ENCODE results near the gene DNAJC18.

The DNAJC18 gene

DNA sequence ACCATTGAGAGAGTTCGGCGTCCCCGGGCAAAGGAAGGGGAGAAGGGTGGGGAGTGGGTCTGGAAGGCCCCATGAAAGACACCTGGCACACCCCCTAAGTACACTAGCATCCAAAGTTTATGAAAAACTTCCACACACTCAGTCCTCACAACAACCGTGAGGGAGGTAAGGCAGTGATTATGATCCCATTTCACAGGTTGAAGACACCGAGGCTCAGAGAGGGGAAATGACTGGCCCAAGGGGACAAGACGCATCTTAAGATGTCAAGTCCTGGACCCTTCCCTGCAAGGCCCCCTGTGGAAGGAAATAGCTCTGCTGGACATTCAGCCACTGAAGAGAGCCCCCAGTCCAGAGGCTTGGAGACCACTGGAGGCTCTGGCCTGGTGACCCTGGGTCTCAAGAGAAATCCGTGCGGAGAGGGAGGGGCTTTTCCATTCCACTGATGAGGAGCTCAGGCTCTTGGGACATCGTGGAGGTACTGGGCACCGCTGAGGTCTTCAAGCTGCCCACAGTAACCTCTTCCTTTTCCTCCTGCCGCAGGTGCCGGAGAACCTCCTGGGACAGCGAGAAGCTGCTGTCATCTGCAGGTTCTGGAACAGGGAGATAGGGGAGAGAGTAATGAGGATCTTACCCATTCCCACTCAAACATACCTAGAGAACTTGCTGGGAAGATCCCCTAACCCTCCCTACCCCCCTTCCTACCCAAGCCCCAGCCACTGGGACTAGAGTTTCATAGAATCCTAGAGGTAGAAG lies 36.7 kb upstream of the DNAJC18 start:
- no peak for DNase-seq (ENCODE audit: extremely low read depth, low read depth)
- TF ChIP-seq, protein P1, sequence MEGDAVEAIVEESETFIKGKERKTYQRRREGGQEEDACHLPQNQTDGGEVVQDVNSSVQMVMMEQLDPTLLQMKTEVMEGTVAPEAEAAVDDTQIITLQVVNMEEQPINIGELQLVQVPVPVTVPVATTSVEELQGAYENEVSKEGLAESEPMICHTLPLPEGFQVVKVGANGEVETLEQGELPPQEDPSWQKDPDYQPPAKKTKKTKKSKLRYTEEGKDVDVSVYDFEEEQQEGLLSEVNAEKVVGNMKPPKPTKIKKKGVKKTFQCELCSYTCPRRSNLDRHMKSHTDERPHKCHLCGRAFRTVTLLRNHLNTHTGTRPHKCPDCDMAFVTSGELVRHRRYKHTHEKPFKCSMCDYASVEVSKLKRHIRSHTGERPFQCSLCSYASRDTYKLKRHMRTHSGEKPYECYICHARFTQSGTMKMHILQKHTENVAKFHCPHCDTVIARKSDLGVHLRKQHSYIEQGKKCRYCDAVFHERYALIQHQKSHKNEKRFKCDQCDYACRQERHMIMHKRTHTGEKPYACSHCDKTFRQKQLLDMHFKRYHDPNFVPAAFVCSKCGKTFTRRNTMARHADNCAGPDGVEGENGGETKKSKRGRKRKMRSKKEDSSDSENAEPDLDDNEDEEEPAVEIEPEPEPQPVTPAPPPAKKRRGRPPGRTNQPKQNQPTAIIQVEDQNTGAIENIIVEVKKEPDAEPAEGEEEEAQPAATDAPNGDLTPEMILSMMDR (IDR thresholded peaks at IDR 0.05; ENCODE audit: low read depth, low read length), result no peak

- peak; percentile 68 for DNase-seq (ENCODE audit: extremely low read depth, low read depth)
- TF ChIP-seq, protein P1 (IDR thresholded peaks at IDR 0.05; ENCODE audit: low read depth, low read length), result no peak
Observed at GRCh38 chr5:139474890-139475791, 35.8 kb upstream of the DNAJC18 start.

GRCh38 chr5:139473565-139473964 lies 34.2 kb upstream of the DNAJC18 start:
- DNase-seq (ENCODE audit: extremely low read depth, low read depth), result no peak
- TF ChIP-seq, protein P1 (IDR thresholded peaks at IDR 0.05; ENCODE audit: low read depth, low read length), result no peak; the same call in 1 of the 2 replicates

GRCh38 chr5:139473105-139473504 lies 33.8 kb upstream of the DNAJC18 start:
- DNase-seq (ENCODE audit: extremely low read depth, low read depth), result no peak
- TF ChIP-seq, protein P1 (IDR thresholded peaks at IDR 0.05; ENCODE audit: low read depth, low read length), result no peak

DNA sequence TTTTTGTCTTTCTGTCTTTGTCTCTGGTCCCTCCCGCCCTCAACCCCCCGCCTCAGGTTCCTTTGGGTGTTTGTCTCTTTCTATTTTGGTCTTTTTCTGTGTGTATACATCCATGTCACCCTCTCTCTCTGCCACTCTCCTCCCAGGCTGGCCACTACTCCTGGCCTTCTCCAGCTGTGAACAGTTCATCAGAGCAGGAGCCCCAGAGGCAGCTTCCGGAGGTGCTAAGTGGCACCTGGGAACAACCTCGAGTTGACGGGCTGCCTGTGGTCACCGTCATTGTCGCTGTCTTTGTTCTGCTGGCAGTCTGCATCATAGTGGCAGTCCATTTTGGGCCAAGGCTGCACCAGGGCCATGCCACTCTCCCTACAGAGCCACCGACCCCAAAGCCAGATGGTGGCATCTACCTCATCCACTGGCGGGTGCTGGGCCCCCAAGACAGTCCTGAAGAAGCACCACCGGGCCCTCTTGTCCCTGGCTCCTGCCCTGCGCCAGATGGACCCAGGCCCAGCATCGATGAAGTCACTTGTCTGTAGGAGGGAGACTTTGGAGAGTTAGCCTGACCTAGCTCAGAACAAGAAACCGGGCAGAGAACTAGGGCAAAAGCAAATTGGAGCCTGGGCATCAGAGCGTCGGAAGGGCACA lies 33.2 kb upstream of the DNAJC18 start:
- DNase-seq (ENCODE audit: extremely low read depth, low read depth), result no peak
- TF ChIP-seq, protein P1 (IDR thresholded peaks at IDR 0.05; ENCODE audit: low read depth, low read length), result no peak

GRCh38 chr5:139470821-139471300 lies 31.5 kb upstream of the DNAJC18 start, which contains the start of gene SMIM33:
SMIM33 (plus strand) TSS chr5:139471004; CDS start chr5:139471122, 118 bp downstream.
- DNase-seq (ENCODE audit: extremely low read depth, low read depth), result no peak

More at GRCh38 chr5:139470821-139471300, 31.5 kb upstream of the DNAJC18 start, which contains the start of gene SMIM33:
- TF ChIP-seq, protein P1 (IDR thresholded peaks at IDR 0.05; ENCODE audit: low read depth, low read length), result no peak
